ENCODE results near the gene LRRFIP1. TPM values are rescaled to one million over a fixed set of nuclear protein-coding genes. Genes with fewer than 3 reads are reported as not detected.

The LRRFIP1 gene
- total and polyA plus RNA-seq, 2 of the 13 experiments (the other 11 are each of a cell fraction or from before 2014, with no cell fraction given): 15.9 to 40.5 TPM

- TF ChIP-seq ZNF713 (CRISPR knock-in tag; IDR thresholded peaks at IDR 0.05) (0 out of 2 replicates have a peak, but pooled peaks have one; percentile 25), MIXL1 (CRISPR knock-in tag; IDR thresholded peaks at IDR 0.05) (peak; percentile 52; the same call in 1 of the 2 replicates), HOXA3 (CRISPR knock-in tag; IDR thresholded peaks at IDR 0.05) (peak; percentile 54; the same call in 1 of the 2 replicates), BRD4 (CRISPR knock-in tag; IDR thresholded peaks at IDR 0.05) (peak; percentile 70; the same call in 1 of the 2 replicates), ESRRA (CRISPR knock-in tag; IDR thresholded peaks at IDR 0.05; ENCODE audit: low read depth) (no peak), ZNF292 (CRISPR knock-in tag; IDR thresholded peaks at IDR 0.05; ENCODE audit: borderline replicate concordance, low read depth) (peak; percentile 70; the same call in 1 of the 2 replicates), NRL (CRISPR knock-in tag; IDR thresholded peaks at IDR 0.05; ENCODE audit: borderline replicate concordance) (peak; percentile 76), ZSCAN9 (CRISPR knock-in tag; IDR thresholded peaks at IDR 0.05; ENCODE audit: borderline replicate concordance) (peak; percentile 80), KDM2A (CRISPR knock-in tag; IDR thresholded peaks at IDR 0.05; ENCODE audit: borderline replicate concordance, low read depth) (0 out of 2 replicates have a peak, but pooled peaks have one; percentile 28), ZNF678 (CRISPR knock-in tag; IDR thresholded peaks at IDR 0.05) (no peak), ZNF318 (CRISPR knock-in tag; IDR thresholded peaks at IDR 0.05) (no peak), ZNF205 (CRISPR knock-in tag; IDR thresholded peaks at IDR 0.05) (peak; percentile 64; the same call in 1 of the 2 replicates), EED (CRISPR knock-in tag; IDR thresholded peaks at IDR 0.05) (no peak), DMTF1 (CRISPR knock-in tag; IDR thresholded peaks at IDR 0.05) (no peak), SRY (CRISPR knock-in tag; IDR thresholded peaks at IDR 0.05) (0 out of 2 replicates have a peak, but pooled peaks have one; percentile 22), NCOA2 (CRISPR knock-in tag; IDR thresholded peaks at IDR 0.05) (peak; percentile 50; the same call in 1 of the 2 replicates), NBN (conservative IDR thresholded peaks at IDR 0.05) (no peak), MXI1 (IDR thresholded peaks at IDR 0.05; ENCODE audit: borderline replicate concordance, low read depth, low read length) (0 out of 3 replicates have a peak, but pooled peaks have one; percentile 16), ZNF776 (CRISPR knock-in tag; IDR thresholded peaks at IDR 0.05) (no peak), ISL2 (CRISPR knock-in tag; IDR thresholded peaks at IDR 0.05) (peak; percentile 14; the same call in 1 of the 2 replicates), ZNF446 (CRISPR knock-in tag; IDR thresholded peaks at IDR 0.05) (0 out of 2 replicates have a peak, but pooled peaks have one; percentile 50), ZFP1 (CRISPR knock-in tag; IDR thresholded peaks at IDR 0.05) (no peak)
Observed at GRCh38 chr2:237600205-237600846, 27.1 kb upstream of the LRRFIP1 start (continued).

All from HepG2 (cell line).